Calu3 (cell line): ENCODE measurements around the gene SOS2. TPM values are rescaled to one million over a fixed set of nuclear protein-coding genes. Genes with fewer than 3 reads are reported as not detected.

Experiments used
- BruUV-seq: library from RNA; stranded (reverse); fragments of 400-500 nt; replicated peaks from 2 replicates; lab custom pipeline; 2021; lab: Mats Ljungman, UMichigan
- CTCF ChIA-PET: fragments of 300-600 bp; sonication (Branson Sonifier 250); formaldehyde crosslinking; loops from one replicate; lab custom pipeline; 2022; ENCODE audit warnings: antibody characterized with exemption; lab: Charles Lee
- DNase-seq: peaks from one replicate; pipeline ENCODE4 v3.0.0; 2022
- H3K27ac Mint-ChIP-seq: one replicate; pipeline ENCODE4 v1.8.0; 2022; ENCODE audit warnings: mixed read lengths; ENCODE audit not compliant: unreplicated experiment
- H3K27me3 Mint-ChIP-seq: one replicate; pipeline ENCODE4 v1.8.0; 2022; ENCODE audit warnings: mixed read lengths; ENCODE audit not compliant: unreplicated experiment
- H3K36me3 Mint-ChIP-seq: one replicate; pipeline ENCODE4 v1.8.0; 2022; ENCODE audit warnings: mild to moderate bottlenecking, moderate library complexity, mixed read lengths; ENCODE audit not compliant: insufficient read depth, unreplicated experiment
- H3K4me1 Mint-ChIP-seq: one replicate; pipeline ENCODE4 v1.8.0; 2022; ENCODE audit warnings: mild to moderate bottlenecking, low read depth, mixed read lengths; ENCODE audit not compliant: unreplicated experiment
- H3K4me3 Mint-ChIP-seq: one replicate; pipeline ENCODE4 v1.8.0; 2022; ENCODE audit warnings: mild to moderate bottlenecking, low read depth, moderate library complexity, mixed read lengths; ENCODE audit not compliant: unreplicated experiment
- H3K9me3 Mint-ChIP-seq: one replicate; pipeline ENCODE4 v1.8.0; 2022; ENCODE audit warnings: low read depth, mixed read lengths; ENCODE audit not compliant: unreplicated experiment
- intact Hi-C: fragments of 100-400 bp; cut with micrococcal nuclease; formaldehyde crosslinking; loops from one replicate; pipeline ENCODE4 v1.10.0; 2022; ENCODE audit not compliant: unreplicated experiment
- total RNA-seq: library from RNA; stranded (reverse); gene quantifications from 2 replicates; pipeline ENCODE4 v1.2.3, GENCODE V29; 2022
- TF ChIP-seq, protein P1 (sequence below): fragments of 200-600 bp; IDR thresholded peaks from one replicate; pipeline ENCODE4 v1.8.0; 2022; ENCODE audit warnings: antibody characterized with exemption; ENCODE audit not compliant: unreplicated experiment

The SOS2 gene
- total RNA-seq, 1 experiment from 2014 or later = 17.1 TPM

DNA sequence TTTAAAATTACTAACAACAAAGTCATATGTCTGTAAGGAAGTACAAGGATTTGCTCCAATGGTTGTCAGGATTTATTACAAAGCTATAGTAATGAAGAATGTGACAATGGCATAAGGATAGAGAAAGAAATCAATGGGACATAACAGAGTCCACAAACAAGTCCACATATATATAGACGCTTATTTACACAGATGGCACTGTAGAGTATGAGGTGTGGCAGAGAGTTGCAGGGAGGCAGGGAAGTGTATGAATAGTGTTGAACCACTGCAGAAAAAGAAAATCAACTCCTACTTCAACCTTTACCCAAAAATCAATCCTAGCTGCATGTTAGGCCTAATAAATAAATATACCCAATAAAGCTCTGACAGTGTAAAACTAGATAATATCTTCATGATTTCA is 21.3 kb downstream of the SOS2 start:
- H3K27me3 Mint-ChIP-seq = no peaks in the 10 kb centered on the region
- no peak for DNase-seq
- intact Hi-C loops = no loop called here
- H3K27ac Mint-ChIP-seq = no peak overlapping the region
- H3K4me3 Mint-ChIP-seq = no peak overlapping the region
- peaks cover 9% of the 10 kb centered on the region for H3K4me1 Mint-ChIP-seq
- no peaks in the 10 kb centered on the region for H3K36me3 Mint-ChIP-seq
- no peaks in the 10 kb centered on the region for H3K9me3 Mint-ChIP-seq
- CTCF ChIA-PET = no interaction called here
- BruUV-seq = no TSS peak
- TF ChIP-seq, protein P1, sequence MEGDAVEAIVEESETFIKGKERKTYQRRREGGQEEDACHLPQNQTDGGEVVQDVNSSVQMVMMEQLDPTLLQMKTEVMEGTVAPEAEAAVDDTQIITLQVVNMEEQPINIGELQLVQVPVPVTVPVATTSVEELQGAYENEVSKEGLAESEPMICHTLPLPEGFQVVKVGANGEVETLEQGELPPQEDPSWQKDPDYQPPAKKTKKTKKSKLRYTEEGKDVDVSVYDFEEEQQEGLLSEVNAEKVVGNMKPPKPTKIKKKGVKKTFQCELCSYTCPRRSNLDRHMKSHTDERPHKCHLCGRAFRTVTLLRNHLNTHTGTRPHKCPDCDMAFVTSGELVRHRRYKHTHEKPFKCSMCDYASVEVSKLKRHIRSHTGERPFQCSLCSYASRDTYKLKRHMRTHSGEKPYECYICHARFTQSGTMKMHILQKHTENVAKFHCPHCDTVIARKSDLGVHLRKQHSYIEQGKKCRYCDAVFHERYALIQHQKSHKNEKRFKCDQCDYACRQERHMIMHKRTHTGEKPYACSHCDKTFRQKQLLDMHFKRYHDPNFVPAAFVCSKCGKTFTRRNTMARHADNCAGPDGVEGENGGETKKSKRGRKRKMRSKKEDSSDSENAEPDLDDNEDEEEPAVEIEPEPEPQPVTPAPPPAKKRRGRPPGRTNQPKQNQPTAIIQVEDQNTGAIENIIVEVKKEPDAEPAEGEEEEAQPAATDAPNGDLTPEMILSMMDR = no peak

DNA sequence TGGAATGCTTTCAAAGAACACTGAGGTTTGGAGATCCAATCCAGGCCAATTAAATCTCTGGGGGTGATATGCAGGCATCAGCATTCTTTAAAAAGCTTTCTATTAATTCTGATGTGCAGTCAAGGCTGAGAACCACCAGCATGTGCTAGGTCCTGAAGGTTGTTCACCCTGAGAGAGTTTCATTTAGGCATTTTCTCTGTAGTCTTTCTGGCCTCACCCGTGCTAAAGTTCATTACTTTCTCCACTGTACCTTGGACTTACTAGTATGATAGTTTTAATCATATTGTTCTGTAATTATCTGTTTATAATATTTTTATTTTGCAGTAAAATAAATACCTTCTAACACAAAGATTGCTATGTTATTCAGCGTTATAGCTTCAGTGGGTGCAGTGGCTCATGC is 32.9 kb downstream of the SOS2 start:
- no peaks in the 10 kb centered on the region for H3K36me3 Mint-ChIP-seq
- no peak for DNase-seq
- intact Hi-C loops = no loop called here
- no peaks in the 10 kb centered on the region for H3K9me3 Mint-ChIP-seq
- TF ChIP-seq, protein P1 = no peak
- no peaks in the 10 kb centered on the region for H3K27me3 Mint-ChIP-seq
- CTCF ChIA-PET = interaction anchor here (0.6 kb wide), 1 partner anchor 281 kb away, joined by 3 read pairs; no protein-coding TSS in a partner anchor
- no peak overlapping the region for H3K27ac Mint-ChIP-seq
- no peak overlapping the region for H3K4me3 Mint-ChIP-seq
- BruUV-seq = no TSS peak
- H3K4me1 Mint-ChIP-seq = no peaks in the 10 kb centered on the region

DNA sequence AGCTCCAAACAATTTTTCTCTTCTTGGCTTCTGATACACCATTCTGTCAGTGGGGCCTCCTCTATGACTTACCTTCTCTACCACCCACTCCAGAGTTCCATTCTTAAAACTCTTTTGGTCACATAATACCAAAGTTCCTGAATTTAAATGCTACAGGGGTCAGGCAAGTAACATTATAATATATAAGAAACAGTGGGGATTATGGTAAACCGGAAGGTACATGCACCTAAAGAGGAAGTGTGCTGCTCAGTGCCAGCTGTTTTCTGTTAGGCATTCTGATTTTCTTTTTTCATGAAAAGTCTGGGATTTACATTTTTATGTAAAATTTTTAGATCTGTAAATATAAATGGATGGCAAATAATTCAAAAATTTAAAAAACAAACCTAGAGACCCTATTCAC is 39.9 kb downstream of the SOS2 start:
- Mint-ChIP-seq H3K9me3 (no peaks in the 10 kb centered on the region), H3K4me3 (no peak overlapping the region), H3K27ac (no peak overlapping the region), H3K36me3 (no peaks in the 10 kb centered on the region), H3K4me1 (no peaks in the 10 kb centered on the region), H3K27me3 (no peaks in the 10 kb centered on the region)
- CTCF ChIA-PET = interaction anchor here (0.6 to 0.9 kb wide), 2 partner anchors 11 to 55 kb away, joined by 3 to 10 read pairs; no protein-coding TSS in a partner anchor
- no TSS peak for BruUV-seq
- no peak for DNase-seq
- TF ChIP-seq, protein P1 = no peak
- intact Hi-C loops = no loop called here

DNA sequence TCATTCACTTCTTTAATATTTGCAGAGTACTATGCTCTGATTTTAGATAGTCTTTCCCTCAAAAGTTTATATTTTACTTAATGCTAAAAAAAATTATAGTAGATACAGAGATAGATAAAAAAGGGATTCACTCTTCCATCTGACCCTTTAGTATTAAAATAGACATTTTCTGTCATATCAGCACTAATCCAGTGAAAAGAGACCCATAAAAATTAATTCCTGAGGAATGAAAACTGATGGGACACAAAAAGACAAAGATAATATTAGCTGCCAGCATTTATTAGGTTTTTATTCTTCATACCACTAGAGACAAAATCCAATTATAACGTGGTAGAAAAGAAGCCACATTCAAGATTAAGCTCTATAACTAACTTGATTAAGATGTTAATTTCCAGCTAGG is 45.3 kb downstream of the SOS2 start:
- no peak for DNase-seq
- no peaks in the 10 kb centered on the region for H3K27me3 Mint-ChIP-seq
- no peak overlapping the region for H3K4me3 Mint-ChIP-seq
- H3K27ac Mint-ChIP-seq = no peak overlapping the region
- intact Hi-C loops = no loop called here
- H3K4me1 Mint-ChIP-seq = no peaks in the 10 kb centered on the region
- BruUV-seq = no TSS peak
- no peaks in the 10 kb centered on the region for H3K9me3 Mint-ChIP-seq
- H3K36me3 Mint-ChIP-seq = peaks cover 8% of the 10 kb centered on the region
- CTCF ChIA-PET = no interaction called here
- TF ChIP-seq, protein P1 = no peak
